Left forelimb (tissue), 1 donor: Measurements from ENCODE around the gene C1QTNF7.

Experiments used
- DNase-seq: peaks from one replicate; pipeline ENCODE4 v3.0.0-alpha.2; 2018; ENCODE audit warnings: low spot score

C1QTNF7 gene

DNA sequence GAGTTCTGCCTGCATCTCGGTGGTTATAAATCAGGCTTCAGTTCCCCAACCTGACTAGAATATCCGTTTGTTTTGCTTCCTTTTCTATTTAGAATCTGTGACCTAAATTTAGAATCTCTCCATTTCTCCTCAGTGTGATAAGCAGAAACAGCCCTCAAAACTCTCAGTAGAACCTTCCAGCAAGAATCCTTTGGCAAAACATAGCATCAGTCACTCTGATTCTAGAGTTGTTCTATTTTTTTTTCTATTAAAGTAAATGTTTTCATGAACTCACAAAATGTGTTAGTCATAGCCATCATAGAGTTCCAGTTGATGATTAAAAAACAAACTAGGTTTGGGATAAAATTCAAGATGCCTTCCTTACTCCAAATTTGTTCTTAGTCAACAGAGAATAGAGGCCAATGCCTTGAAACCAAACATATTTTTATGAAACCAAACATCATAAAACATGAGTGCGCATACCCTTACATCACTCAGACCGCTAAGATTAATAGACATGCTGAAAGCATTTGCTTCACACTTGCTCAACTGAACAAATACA lies 13.2 kb upstream of the C1QTNF7 start:
- DNase-seq, result no peak

DNA sequence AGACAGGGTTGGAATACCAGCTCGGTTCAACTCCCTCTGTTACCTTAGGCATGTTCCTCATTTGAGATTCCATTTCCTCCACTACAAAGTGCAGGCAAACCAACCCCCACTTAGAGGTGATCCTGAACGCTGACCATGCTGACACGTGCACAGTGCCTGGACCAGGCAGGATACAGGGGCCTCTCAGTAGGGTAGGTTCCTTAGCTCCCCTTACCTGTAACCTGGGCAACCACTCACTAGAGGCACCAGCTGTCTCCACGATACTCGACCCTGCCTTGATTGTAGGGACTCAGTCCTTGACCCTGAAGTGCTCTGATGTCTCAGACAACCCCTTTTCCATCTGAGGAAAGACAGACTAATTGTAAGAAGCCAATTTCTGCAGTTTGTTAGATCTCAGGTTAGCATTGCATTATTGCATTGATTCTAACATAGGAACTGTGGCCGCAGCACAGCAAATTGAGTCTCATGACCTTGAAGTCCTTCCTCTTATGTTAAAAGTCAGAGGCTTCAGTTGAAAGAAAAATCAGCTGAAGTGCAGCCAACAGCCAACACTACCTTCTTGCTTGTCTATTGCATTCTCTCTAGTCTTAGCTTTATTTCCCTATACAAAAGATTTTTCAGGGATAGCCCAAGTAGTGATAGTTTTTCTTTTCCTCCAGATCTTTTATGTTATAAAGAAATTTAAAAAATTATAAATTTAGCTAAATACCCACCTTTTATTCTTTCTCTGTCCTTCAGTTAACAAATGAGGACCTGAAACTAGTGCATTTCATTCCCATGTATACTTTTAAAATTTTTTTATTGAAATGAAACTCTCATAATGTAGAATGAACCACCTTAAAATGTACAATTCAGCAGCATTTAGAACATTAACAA lies 11.2 kb upstream of the C1QTNF7 start:
- DNase-seq, result no peak

DNA sequence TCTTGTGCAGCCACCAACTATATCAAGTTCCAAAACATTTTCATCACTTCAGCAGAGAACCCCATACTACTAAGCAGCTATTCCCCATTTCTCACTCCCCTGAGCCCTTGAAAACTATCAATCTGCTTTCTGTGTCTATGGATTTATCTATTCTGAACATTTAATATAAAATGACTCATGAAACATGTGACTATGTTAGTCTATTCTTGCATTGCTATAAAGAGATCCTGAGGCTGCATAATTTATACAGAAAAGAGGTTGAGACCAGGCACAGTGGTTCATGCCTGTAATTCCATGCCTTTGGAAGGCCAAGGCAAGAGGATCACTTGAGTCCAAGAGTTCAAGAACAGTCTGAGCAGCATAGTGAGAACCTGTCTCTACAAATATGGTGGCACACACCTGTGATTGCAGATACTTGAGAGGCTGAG lies 10.6 kb upstream of the C1QTNF7 start:
- no peak for DNase-seq

DNA sequence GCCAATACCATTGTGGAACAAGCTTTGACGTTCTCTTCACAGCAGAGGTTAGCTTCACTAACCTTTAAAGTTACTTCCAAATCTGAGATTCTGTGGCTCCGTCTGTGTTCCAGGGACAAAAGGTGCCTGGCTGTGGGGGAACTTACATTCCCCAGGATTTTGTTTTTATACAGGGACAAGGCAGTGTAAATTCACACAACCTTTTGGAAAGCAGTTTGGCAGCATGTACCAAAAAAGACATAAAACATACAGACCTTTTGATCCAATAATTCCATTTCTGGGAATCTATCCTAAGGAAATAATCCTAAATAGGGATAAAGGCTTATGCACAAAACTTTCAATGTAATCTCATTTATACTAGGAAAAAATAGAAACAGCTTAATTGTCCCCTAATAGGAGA lies 8.9 kb upstream of the C1QTNF7 start:
- DNase-seq, result no peak

DNA sequence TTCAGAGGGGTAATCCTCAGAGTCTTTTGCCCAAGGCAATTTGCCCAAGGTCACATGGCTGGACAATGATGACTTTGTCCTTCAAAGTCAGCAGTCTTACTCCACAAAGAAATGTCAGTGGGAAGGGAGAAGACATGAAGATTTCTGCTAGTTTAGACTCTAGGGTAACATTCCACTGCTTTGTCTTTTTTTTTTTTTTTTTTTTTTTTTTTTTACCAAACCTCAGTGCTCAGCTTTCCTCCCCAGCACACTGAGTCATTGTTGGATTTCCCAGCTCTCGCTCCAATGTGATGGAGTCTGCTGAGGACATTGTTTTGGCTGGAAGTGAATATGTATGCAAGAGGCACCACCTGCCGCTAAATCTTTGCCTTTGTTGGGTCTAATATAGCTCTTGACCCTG lies 7.2 kb upstream of the C1QTNF7 start:
- DNase-seq, result no peak

DNA sequence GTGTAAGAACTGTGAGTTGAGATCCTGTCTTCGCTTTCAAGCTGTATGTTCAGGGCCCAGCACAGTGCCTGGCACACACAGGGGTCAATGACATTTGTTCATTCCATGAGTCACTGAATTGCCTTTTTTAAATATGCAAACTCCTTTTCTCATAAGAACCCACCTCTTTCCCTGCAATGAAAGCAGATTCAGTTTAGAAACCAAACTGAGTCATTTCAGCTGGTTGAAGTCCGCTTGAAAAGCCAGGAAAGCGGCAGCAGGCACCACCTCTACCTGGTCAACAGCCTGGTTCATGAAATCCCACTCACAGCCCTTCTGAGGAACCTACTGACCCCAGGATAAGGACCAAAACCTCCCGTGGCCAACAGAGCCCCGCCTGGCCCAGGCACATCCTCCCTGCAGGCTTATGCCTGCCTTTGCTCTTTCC lies 4.5 kb upstream of the C1QTNF7 start:
- no peak for DNase-seq

DNA sequence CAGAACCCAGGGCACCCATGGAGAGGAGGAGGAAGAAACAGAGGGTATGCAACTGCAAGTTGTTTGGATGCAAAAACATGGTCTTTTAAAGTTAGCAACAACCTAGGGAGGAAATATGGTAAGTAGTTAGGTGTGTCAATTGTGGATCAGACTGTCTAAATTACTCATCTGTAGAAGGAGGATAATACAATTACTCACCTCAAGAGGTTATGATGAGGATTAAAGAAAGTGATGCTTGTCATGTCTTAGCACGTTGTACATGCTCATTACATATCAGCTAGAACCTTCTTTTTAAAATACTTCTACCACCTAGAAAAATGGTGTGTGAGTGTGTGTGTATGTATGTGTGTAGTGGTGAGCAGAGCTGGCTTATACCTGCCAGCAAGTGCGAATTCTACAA lies 2.3 kb upstream of the C1QTNF7 start:
- DNase-seq, result no peak

DNA sequence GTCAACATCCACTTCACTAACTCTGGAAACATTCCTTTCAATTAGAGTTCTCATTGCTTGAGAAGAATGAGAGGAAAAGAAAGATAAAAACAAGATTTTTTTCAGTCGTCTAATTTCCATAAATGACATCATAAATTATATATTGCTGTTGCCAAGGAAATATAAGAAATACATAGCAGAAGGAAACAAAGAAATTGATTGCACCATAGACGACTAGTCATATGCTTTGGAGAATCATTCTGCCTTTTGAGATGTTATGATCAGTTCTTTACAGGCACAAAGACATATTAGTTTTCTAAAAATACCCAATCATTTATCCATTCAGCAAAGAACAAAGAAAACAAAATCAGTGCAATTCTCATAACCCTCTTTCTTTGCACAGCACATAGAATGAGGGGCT lies 672 bp upstream of the C1QTNF7 start:
- DNase-seq, result no peak

DNA sequence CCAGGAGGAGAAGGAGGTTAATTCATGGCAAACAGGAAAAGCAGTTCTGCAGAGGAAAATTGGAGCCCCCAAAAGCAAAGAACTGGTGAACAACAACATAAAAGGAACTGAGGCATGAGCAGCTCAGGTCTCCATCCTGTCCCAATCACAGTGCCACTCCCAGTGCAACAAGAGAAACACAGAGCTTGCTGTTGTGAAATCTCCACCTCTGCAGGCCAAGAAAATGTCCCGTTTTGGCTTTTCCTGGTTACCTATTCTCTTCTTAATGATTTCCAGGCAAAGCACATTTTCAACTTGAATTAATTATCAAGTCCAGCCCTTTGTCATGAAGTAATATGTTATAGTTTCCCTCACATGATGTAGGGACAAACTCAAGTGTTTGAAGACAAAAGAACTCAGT lies 778 bp downstream of the C1QTNF7 start:
- DNase-seq, result no peak

DNA sequence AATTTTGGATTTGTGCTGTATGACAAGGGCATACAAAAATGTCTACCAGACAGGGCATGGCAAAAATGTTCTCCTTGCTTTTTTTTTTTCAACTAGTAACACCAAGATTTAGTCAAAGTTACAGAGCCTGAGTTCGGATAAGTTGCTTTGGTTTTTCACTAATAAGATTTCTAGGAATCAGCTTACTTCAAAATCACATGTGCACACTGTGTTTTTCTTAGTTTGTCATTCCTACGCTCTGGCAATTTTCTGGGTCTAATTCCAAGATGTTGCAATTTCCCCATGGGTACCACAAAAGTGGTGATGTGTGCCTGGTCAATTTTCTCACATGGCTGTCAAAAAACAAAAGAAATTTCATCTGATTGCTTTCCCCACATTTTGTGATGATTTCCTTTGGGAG lies 6.3 kb downstream of the C1QTNF7 start:
- DNase-seq, result no peak

DNA sequence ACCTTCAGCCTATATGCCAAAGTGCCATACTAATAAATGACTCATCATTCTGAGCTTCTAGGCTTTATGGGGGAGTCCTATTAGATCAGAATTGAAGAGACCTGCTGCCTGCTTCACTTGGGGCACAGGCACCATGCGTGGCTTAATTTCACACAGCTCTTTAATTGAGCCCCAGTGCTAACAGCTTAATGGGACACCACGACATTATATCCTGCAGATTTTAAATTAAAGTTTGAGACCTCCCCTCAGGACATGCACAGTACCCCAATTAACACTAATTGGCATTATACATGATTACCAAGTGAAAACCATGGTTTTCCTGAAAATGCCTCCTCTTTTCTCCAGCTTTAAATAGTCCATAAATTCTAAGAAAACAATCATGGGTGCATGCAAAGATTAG lies 6.8 kb downstream of the C1QTNF7 start:
- no peak for DNase-seq

DNA sequence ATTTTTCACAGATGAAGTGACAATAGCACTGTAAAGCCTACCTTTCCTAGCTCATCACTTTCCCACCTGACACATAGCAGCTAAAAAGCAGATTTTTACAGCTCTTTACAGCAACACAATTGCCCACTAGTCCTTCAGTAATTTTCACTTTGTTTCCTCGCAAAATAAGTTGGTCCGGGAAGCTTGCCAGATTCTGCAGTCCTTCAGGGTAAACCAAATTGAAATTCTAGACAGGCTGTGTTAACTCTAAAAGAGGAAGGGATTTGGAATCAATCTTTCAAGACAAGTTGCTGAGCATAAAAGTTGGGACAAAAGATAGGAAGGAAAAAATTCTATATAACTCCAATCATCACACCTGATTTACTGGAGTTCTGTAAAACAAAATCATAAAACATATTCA lies 8.7 kb downstream of the C1QTNF7 start:
- DNase-seq, result no peak

DNA sequence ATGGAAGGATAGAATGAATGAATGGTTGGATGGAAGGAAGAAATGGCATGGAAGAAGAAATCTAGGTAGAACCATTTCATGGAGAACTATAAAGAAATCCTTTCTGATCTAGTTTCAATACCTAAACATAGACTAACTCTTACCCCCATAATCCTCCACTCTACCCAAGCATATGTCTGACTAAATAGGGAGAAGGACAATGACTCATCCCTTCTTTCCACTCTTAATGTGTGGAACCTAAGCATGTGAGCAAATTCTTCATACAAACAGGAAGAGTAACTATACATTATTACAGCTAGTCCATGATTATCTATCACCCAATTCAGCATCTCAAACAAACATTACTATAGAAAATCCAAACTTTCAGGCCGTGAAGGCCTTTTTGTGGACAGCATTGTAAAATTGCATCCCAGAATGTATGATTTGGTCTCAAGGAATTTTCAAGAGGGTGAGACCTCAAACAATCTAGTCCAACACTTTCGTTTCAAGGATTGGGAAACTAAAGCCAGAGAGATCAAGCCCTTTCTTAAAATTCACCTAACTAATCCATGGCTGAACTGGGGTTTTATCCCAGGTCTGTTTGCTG lies 11.2 kb downstream of the C1QTNF7 start:
- DNase-seq, result no peak

DNA sequence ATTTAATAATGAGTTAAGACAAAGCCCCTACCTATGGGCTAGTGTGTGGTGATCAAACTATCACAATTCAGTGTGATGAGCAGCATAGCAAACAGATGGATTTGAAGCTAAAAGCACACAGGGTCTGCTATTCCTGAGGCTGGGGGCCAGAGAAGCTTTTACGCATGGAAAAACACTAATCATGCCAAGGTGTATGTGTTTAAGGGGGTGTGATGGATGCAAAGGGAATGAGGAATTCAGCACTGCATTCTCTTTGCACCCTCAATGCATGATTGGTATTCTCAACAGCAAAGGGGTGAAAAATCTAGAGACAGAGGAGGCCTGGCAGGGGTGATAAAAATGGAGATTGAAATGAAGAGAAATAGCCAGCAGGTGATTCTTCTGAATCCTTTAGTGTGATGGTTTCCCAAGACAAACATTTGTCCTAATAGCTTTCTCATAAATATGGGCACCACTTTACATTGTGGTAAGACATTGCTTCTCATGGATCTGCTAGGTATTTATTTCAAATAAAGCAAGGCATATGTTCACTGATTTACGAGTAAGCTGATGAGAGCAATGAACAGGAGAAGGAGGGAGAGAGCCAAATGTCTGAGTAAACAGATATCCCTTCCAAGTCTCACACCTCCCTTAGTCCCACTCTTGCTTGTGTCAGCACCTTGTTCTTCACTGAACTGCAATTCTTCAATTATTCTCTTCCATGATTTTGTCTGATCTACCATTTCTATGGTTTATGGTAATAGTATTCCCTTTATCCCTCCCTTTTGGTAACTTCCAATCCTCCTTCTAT lies 15.7 kb downstream of the C1QTNF7 start:
- no peak for DNase-seq

DNA sequence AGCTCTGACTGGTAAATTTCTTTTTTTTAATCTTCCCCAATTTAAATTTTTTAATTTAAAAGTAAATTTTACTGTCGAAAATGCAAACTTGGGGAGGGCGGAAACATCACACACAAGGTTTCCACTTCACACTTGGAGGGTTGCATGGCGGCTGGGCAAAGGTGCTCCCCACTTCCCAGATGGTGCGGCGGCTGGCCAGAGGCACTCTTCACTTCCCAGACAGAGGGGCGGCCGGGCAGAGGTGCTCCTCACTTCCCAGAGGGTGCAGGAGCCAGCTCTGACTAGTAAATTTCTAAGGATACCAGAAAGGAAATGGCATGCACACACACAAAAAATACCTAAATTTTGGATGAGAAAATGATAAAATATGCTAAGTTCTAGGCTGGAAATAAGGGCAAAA lies 16.4 kb downstream of the C1QTNF7 start:
- DNase-seq, result no peak

DNA sequence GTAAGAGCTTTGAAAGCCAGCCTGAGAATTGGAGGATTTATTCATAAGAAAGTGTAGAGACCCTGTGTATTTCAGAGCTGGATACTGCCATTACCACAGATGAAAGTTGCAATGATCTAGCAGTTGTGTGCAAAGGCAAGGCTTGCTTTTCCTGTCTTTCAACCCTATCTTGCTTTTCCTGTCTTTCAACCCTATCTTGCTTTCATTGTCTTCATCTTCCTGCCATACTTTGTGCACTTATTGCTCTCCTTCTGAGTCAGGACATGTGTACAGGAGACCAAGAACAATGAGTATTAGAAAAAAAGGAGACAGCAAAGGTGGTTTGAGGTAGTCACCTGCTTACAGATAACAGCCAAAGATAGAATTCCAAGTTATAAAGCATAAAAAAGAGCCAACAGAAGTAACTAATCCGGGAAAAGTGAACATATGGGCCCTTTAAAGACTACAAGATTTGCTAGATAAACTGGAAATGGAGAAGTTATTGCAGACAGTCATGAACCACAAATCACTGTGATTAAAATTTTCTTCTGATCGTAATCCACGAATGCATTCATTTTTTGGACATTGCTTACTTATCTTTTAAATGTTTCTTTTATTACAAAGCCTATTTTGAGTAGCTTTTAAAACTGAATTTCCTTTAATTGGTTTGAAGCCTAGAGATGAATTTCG lies 17.2 kb downstream of the C1QTNF7 start:
- DNase-seq, result no peak

DNA sequence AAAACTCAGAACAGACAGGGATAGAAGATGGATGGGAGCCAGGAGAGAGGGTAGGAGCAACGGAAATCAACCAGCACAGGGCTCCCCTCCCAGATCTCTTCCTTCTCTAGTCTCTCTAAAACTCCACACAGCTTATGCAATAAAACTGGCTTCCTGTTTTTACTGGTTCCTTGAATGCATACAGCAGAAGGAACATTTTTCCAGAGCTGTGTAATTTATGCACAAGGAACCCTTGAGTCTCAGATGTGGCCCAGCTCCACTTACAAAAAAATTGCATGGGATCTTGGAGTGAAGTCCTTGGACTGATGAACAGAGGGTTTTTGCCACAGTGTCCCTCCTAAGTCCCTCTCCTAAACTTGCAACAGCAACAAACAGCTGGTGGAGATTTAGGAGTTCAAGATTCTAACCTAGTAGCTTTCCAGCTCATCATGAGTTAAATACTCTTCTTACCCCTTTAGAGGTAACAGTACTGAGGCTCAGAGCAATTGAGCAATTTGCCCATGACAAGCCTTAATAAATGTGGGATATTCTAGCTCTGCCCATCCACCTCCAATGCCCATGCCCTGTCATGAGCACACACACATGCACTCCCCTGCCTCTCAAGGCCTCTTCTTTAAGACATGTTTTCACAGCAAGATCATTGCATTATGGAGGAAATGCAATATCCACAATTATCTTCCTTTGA lies 23.5 kb downstream of the C1QTNF7 start:
- no peak for DNase-seq

DNA sequence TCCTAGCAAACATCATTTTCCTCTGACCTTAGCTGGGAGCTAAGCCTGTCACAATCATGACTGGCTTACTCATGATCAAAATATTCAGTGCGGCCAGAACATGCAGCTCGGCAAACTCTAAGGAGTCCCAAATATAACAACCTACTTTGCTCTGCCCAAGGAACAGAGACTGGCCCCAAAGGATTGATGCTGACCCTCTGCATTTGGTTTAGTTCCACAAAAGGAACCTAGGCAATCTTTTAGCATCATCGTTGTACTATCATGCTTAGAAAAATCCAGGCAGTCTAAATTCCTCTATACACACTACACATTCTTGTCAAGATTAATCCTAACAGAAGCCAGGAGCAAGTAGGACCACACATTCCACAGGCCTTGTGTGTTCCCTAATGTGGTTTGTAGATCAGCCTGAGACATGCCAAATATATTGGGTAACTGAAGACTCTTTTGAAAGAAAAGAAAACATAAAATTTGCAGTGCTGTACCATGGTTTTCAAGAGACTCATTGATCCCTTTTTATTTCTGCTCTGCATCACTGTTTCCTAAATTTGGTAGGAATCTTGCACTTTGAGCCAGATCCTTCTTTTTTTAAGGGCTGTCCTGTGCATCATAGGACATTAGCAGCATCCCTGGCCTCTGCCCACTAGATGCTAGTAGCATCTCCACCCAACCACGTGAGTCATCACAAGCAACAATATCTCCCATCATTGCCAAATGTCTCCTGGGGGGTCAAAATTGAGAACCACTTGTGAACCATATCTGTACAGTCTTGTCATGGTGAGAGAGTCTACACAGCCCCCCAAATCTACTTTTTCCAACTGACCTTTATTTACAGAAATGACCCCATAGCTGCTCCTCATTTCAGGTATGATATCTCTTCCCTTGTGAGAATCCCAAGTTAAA lies 24.3 kb downstream of the C1QTNF7 start:
- DNase-seq, result no peak

DNA sequence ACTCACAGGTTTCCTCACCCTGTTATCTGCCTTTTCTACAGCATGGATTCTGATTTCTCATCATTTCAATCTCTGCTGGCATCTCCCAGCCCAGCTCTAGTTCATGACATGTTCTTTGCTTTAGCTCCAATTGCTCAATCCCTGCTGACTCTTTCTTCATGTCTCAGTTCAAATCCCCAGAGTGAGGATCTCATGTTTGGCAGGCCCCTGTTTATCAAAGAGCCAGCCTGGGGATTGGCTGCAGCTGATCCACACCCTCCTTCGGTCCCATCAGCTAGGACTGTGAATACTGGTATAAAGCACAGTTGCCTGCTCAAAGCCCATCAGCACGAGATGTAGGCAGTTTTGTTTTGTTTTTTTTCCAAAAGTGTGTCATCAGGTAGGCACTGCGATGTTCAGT lies 27.5 kb downstream of the C1QTNF7 start:
- no peak for DNase-seq

DNA sequence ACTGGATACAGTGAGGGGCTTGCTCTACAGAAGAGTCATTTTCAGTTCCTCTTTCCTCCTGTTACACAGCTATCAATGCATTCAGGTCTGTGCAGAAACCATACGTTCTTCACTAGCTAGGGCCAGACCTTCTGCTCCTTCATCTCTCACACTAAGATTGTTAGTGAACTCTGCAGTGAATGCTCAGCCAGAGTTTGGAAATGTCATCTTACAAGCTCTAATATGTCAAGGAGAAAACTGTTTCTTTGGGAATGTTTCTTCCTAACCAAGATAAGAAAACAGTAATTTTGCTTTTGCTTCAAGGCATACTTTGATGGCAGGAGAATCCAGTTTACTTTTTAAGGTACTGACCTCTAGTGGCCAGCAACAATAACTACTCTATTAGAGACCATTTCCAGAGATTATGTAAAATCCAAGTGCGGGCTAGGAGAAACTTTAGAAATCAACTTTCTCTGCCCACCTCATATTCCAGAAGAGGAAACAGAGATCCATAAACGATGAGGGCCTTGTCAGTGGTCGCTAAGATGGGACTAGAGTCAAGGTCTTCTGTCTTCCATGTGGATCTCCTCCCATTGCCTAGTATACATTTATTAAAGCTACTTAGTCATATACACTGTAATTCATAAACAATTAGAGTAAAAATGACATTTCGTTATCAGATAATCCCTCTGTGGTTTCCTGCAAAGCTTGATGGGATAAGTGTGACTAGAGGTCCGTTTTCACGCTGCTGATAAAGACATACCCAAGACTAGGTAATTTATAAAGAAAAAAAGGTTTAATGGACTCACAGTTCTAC lies 29.8 kb downstream of the C1QTNF7 start:
- DNase-seq, result no peak
